Heart left ventricle (tissue), 16 donors: ENCODE results near the gene KRT36. TPM values are rescaled to one million over a fixed set of nuclear protein-coding genes. Genes with fewer than 3 reads are reported as not detected.
A peak's percentile ranks its signal among the peaks of the same experiment; 100 is the strongest.

ENCODE experiments used
- ATAC-seq, 4 donors: fragments of 200-7000 bp; cut with Tn5 transposase; one replicate each; pipeline ENCODE4 v1.9.1; 2020 to 2022; ENCODE audit warnings: moderate library complexity in 4 of 4, mild to moderate bottlenecking in 3 of 4, moderate number of reproducible peaks in 1 of 4
- DNase-seq, 5 donors: peaks; one replicate each; pipeline ENCODE4 v3.0.0-alpha.2; 2020
- H3K27ac ChIP-seq, 12 donors: fragments of 200-600 bp; sonication (generic) in 4 of 12; one replicate each; pipeline versions ENCODE4 v1.5.0 to v1.8.0; 2016 to 2022; ENCODE audit warnings: mild to moderate bottlenecking in 2 of 12
- H3K27me3 ChIP-seq, 9 donors: fragments of 200-600 bp; sonication (generic) in 2 of 9; one replicate each; pipeline versions ENCODE4 v1.5.1 to v1.8.0; 2016 to 2022; ENCODE audit warnings: mild to moderate bottlenecking in 3 of 9
- H3K36me3 ChIP-seq, 9 donors: fragments of 200-600 bp; sonication (generic) in 2 of 9; one replicate each; pipeline versions ENCODE4 v1.5.0 to v1.8.0; 2018 to 2022; ENCODE audit warnings: mild to moderate bottlenecking in 2 of 9
- H3K4me1 ChIP-seq, 12 donors: fragments of 200-600 bp; sonication (generic) in 4 of 12; one replicate each; pipeline versions ENCODE4 v1.5.0 to v1.8.0; 2016 to 2022; ENCODE audit warnings: mild to moderate bottlenecking in 3 of 12
- H3K4me3 ChIP-seq, 12 donors: fragments of 200-600 bp; sonication (generic) in 4 of 12; one replicate each; pipeline versions ENCODE4 v1.5.0 to v1.8.0; 2017 to 2022; ENCODE audit warnings: mild to moderate bottlenecking in 9 of 12, moderate library complexity in 4 of 12
- H3K9me3 ChIP-seq, 12 donors: fragments of 200-600 bp; sonication (generic) in 4 of 12; one replicate each; pipeline versions ENCODE4 v1.5.0 to v1.8.0; 2016 to 2022; ENCODE audit warnings: mild to moderate bottlenecking in 1 of 12
- CTCF ChIP-seq, 12 donors: fragments of 200-600 bp; sonication (generic) in 4 of 12; IDR thresholded peaks; one replicate each; pipeline versions ENCODE4 v1.5.0 to v1.8.0; 2018 to 2022; ENCODE audit warnings: antibody characterized with exemption in 12 of 12, mild to moderate bottlenecking in 5 of 12
- POLR2A ChIP-seq, 2 donors: fragments of 450-650 bp; IDR thresholded peaks; one replicate each; pipeline ENCODE4 v1.6.1; 2017; ENCODE audit warnings: antibody characterized with exemption in 2 of 2, mild to moderate bottlenecking in 2 of 2, moderate library complexity in 2 of 2
- WGBS, 4 donors: extraction: QIAGEN DNeasy Blood & Tissue Kit in 2 of 4; methylation state at CpG; one replicate each; pipeline versions ENCODE4 v1.1.5 to v1.1.7; 2013 to 2018; 5-methylcytosine and 5-hydroxymethylcytosine counted together
- intact Hi-C, 10 donors: fragments of 100-400 bp; cut with DNase I; formaldehyde crosslinking; loops; one replicate each; pipeline versions ENCODE4 v1.11.1 to v1.14.2; 2022
- polyA plus RNA-seq, 2 donors: library from polyadenylated mRNA; stranded (reverse); fragments of 200-250 nt; gene quantifications; one replicate each; pipeline ENCODE4 v1.2.3, GENCODE V29; 2013
- total RNA-seq, 9 donors: library from RNA; depleted of rRNA in 2 of 9; stranded (reverse); fragments of >200 nt in 2 of 9; fragmentation: NEBNext Ultra II Directional in 3 of 9; extraction: Animal tissue kit (Norgen Biotek cat#: 25700) in 3 of 9; gene quantifications; one replicate each; pipeline versions ENCODE4 v1.1.0 to v1.2.4, GENCODE V29; 2016 to 2023
- donor health status: ischemic (EF 13 %, LVEDD 7.1; RV severe dilation, severe dysfunction).
- donor health status: healthy with polysubstance abuse.
- donor health status: DM: no; HTN: yes; CAD: no.
- donor health status: DM: no; HTN: no; CAD: no.
- donor health status: ischemic (EF 25% LVEDD 6.9; RV normal size, moderate dysfunction).
- donor health status: ischemic (EF 25% LVEDD 5.7; RV mildly dilated, moderate dysfunction).
- donor health status: healthy.
- donor health status: DM: yes; HTN: yes; CAD: no.
- donor health status: ischemic (EF 35%, LVEDD 5.7; RV mildly dilated, moderate dysfunction).
- donor health status: nonischemic (EF 11% LVEDD 7.7; RV severe dilation, severe dysfunction).
- donor health status: DM: yes; HTN: yes; CAD: no.
- donor health status: PGD.
- donor health status: ischemic (EF 29% LVEDD 5.4; RV normal size, mild dysfunction).
- donor health status: nonischemic (EF 23%, LVEDD 6.1; RV moderate dilation, normal function).

Gene KRT36
- total and polyA plus RNA-seq, 11 donors, result not detected

- ATAC-seq (peak in 3 of 4 donors; percentile 22 to 79 (median 56)), DNase-seq (no peak)
- no peaks in the 10 kb centered on the region for H3K9me3 ChIP-seq
- WGBS, 4 donors, result 71 to 78% (median 72%) methylated on average over 8 of the region's 8 CpGs
- no peak overlapping the region for H3K27ac ChIP-seq
- TF ChIP-seq CTCF (IDR thresholded peaks at IDR 0.05), result no peak
- no peak for TF ChIP-seq POLR2A (IDR thresholded peaks at IDR 0.05)
- no peaks in the 10 kb centered on the region for H3K36me3 ChIP-seq
- intact Hi-C loops, result no loop called here
- H3K4me1 ChIP-seq, result peaks cover 0 to 7% (median 0%) of the 10 kb centered on the region in 12 donors
- peaks cover 0 to 17% (median 3%) of the 10 kb centered on the region in 9 donors for H3K27me3 ChIP-seq
- no peak overlapping the region for H3K4me3 ChIP-seq
Measured at GRCh38 chr17:41484920-41485904, 4.5 kb downstream of the KRT36 start.

- H3K27ac ChIP-seq, result no peak overlapping the region
- no peak overlapping the region for H3K4me3 ChIP-seq
- peaks cover 0 to 17% (median 3%) of the 10 kb centered on the region in 9 donors for H3K27me3 ChIP-seq
- intact Hi-C loops, result no loop called here
- no peak for DNase-seq
- TF ChIP-seq CTCF (IDR thresholded peaks at IDR 0.05), result no peak
- no peak for TF ChIP-seq POLR2A (IDR thresholded peaks at IDR 0.05)
- H3K9me3 ChIP-seq, result no peaks in the 10 kb centered on the region
- ATAC-seq, result peak in 2 of 4 donors; percentile 21 to 41
- WGBS, 4 donors, result 43 to 57% (median 55%) methylated on average over 7 of the region's 7 CpGs
- H3K4me1 ChIP-seq, result no peaks in the 10 kb centered on the region
- H3K36me3 ChIP-seq, result no peaks in the 10 kb centered on the region
Measured at GRCh38 chr17:41483991-41484826, 5.5 kb downstream of the KRT36 start.

- Histone ChIP-seq H3K9me3 (no peaks in the 10 kb centered on the region), H3K27ac (no peak overlapping the region), H3K27me3 (peaks cover 0 to 13% (median 3%) of the 10 kb centered on the region in 9 donors), H3K4me1 (no peaks in the 10 kb centered on the region), H3K4me3 (no peak overlapping the region), H3K36me3 (no peaks in the 10 kb centered on the region)
- ATAC-seq (no peak), DNase-seq (no peak)
- WGBS, 4 donors, result 53 to 64% (median 56%) methylated on average over 9 of the region's 9 CpGs
- TF ChIP-seq CTCF (IDR thresholded peaks at IDR 0.05) (no peak), POLR2A (IDR thresholded peaks at IDR 0.05) (no peak)
- intact Hi-C loops, result no loop called here
Measured at GRCh38 chr17:41483531-41483930, 6.2 kb downstream of the KRT36 start.

GRCh38 chr17:41481036-41481435, 8.7 kb downstream of the KRT36 start, which contains the start of gene KRT35:
KRT35 (minus strand) TSS chr17:41481151; CDS start chr17:41481097, 54 bp downstream.
- intact Hi-C loops, result no loop called here
- ATAC-seq (no peak), DNase-seq (no peak)
- no peak within 1 kb of the TSS for H3K4me3 ChIP-seq
- TF ChIP-seq CTCF (IDR thresholded peaks at IDR 0.05) (no peak), POLR2A (IDR thresholded peaks at IDR 0.05) (no peak)
- H3K9me3 ChIP-seq, result no peaks in the 10 kb centered on the region
- WGBS, 4 donors, result 87 to 92% (median 90%) methylated on average over 2 of the region's 2 CpGs
- H3K4me1 ChIP-seq, result no peaks in the 10 kb centered on the region
- no peaks in the 10 kb centered on the region for H3K36me3 ChIP-seq
- no peak within 1 kb of the TSS for H3K27ac ChIP-seq
- peaks cover 0 to 12% (median 0%) of the 10 kb centered on the region in 9 donors for H3K27me3 ChIP-seq
